Eye (tissue), 1 donor: ENCODE results near the gene PTPRG.

Source experiments
- DNase-seq: peaks from one replicate; pipeline ENCODE4 v3.0.0-alpha.2; 2015

The PTPRG gene

DNA sequence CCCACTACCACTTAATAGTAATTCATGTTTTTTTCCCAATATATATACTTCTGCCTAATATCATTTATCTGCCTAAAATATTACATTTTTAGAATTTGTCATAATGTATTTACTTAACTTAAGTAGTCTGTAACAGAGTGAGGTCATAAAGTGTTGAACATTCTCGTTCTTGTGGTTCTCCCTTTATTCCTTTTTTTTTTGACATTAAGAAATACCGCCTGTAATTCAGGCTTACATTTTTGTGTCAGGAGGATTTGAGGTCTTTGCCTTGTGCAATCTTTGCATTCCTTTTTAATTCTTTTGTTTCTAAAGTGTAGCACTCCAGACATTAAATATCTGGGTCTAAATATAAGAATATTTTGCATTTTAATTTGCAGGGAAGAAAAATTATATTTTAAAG is 315.4 kb downstream of the PTPRG start:
- no peak for DNase-seq

- no peak for DNase-seq
These were observed 316.2 kb downstream of the PTPRG start for GRCh38 chr3:61877359-61878138.

DNA sequence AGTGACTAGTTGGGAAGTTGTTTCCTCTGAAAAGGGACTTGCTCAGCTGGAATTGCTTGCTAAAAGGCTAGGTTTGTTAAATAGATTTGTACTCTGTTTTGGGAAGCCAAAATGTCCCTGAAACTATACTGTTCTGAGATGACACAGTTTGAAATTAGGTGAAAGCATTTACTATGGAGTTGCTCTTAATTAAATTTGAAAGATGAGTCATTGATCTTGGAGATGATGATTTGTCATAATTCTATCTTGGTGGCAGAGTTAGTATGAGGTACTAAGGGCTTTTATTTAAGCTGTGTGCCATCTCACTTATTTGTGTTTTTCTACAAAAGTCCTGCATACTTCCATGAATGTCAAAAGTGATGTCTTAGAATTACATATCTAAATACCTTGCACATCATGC is 320.9 kb downstream of the PTPRG start:
- DNase-seq = no peak

DNA sequence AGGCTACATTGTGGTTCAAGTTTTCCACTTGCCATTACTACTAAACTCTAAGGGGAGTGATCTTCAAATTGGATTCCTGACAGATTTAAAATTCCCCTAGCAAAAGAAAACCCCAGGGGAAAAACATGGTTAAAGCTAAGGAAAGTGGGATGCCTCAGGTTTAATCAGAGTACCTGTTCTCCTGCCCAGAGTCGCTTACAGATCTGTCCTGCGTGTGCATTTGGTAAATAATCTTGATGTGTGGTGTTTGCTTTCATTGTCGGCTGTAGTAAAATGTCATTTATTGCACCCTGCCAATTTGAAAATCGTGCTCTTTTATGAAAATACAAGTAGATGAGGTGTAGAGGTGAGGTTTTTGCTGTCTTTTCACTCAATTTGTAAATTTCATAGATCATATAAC is 323.4 kb downstream of the PTPRG start:
- no peak for DNase-seq

DNA sequence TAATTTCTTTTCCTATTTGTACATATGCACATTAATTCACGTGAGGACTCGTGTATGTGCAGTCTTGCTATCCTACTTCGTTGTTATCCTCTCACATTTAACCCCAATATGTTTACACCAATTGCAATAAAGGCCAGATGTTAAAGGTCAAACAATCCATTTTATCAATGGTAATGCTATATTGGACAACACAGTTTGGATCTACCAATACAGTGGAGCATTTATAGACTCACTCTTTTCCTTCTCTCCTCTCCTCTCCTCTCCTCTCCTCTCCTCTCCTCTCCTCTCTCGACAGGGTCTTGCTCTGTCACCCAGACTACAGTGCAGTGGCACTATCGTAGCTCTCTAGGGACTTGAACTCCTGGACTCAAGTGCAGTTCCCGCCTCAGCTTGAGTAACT is 324.0 kb downstream of the PTPRG start:
- no peak for DNase-seq

GRCh38 chr3:61887206-61887605 is 325.8 kb downstream of the PTPRG start:
- DNase-seq = no peak

DNA sequence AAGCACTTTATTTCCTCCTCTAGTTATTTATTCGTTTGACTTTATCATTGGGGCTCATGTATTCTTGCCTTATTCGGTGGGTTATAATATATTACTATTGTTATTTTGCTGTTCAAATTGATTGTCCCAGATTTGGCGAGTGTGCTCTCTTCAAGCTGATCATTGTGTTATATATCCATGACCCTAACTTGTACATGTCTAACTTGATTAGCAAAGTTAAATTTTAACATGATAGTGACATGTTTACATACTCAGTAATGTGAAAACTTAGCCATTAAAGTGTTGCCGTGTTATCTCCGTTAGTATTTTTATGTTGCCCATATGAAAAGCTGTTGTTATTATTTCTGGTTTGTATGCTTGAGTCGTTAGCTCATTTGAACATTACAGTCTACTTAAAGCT is 327.9 kb downstream of the PTPRG start:
- DNase-seq = no peak

GRCh38 chr3:61890167-61890566 is 328.8 kb downstream of the PTPRG start:
- DNase-seq = no peak

DNA sequence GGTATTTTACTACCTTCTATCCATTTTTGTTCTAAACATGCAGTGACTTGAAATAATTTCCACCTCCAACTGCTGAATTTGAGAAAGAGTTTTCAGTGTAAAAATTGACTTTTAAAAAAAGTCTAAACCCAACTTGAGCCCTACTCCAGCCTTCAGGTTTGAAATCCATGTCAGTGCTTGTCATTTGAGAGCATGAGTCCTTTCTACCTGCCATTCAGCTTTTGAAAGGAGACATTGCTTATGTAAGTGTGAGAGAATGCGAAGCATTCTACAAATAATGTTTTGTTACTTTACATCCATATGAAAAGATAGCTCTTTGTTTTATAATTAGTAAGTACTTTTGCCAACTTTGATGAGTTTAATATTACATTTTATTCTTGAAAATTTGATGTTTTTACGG is 329.2 kb downstream of the PTPRG start:
- DNase-seq = no peak

- DNase-seq = no peak
These were observed 331.5 kb downstream of the PTPRG start for GRCh38 chr3:61892891-61893290.

GRCh38 chr3:61893840-61894566 is 332.6 kb downstream of the PTPRG start:
- DNase-seq = no peak

DNA sequence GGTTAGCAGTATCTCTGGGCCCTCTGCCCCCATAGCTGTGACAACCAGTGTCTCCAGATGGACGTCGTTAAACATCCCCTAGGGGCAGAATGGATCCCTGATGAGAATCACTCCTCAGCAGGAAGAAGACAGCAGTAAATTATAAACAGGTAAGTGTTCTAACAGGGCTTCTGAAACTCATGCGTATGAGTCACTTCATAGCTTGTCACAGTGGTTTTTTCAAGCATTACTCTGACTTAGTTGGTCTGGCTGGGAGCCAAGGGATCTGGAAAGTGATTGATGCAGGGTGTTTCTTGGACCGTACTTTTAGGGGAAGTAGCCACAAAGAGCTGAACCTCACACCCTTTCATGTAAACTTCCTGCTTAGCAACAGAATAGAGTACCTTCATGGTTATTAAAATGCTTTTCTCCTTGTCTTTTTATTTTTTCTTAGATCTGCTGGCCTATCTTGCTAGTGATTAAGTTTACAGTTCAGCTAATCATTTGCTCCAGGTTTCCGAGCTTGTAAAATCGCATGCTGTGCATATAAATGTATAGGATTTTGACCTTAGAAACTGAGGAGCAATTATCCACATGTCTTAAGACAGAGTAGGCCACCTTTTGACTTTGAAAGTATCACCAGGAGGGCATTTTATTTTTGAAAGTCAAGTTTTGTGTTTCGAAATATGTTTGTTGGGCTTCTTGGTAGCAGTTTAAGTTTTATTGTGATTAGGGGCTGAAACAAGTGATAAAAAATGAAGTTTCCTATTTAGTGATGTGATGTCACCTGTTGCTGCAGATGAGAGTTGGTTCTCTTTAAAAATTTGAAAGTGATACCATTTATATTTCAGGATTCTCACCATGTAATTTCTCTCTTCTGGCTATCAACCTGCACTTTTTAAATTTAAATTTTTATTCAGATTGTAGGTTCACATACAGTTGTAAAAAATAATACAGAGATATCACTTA is 333.9 kb downstream of the PTPRG start:
- DNase-seq = peak; percentile 63

DNA sequence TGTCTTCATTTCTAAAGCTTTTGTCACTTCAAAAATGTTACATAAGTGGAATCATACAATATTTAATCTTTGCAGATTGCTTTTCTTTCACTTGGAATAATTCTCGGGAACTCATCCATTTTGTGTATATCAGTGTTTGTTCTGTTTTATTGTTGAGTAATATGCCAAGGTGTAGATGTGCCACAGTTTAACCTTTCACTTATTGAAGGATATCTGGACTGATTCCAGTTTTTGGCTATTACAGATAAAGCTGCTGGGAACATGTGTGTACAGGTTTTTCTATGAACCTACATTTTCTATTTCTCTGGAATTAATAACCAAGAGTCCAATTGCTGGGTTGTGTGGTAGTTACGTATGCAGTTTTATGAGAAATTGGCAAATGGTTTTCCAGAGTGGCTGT is 334.9 kb downstream of the PTPRG start:
- DNase-seq = no peak

DNA sequence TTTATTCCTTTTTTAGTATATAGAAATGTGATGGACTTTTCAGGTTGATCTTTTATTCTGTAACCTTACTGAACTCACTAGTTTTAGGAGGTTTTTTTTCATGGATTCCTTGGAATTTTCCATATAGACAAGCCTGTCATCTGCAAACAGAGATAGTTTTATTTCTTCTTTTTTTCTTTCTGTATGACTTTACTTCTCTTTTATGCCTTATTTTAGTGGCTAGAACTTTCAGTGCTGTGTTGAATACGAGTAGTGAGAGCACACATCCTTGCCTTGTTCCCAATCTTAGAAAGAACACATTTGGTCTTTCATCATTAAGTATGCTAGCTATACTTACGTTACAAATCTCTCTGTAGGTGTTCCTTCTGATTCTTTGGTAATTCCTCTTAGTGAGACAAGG is 336.5 kb downstream of the PTPRG start:
- no peak for DNase-seq

DNA sequence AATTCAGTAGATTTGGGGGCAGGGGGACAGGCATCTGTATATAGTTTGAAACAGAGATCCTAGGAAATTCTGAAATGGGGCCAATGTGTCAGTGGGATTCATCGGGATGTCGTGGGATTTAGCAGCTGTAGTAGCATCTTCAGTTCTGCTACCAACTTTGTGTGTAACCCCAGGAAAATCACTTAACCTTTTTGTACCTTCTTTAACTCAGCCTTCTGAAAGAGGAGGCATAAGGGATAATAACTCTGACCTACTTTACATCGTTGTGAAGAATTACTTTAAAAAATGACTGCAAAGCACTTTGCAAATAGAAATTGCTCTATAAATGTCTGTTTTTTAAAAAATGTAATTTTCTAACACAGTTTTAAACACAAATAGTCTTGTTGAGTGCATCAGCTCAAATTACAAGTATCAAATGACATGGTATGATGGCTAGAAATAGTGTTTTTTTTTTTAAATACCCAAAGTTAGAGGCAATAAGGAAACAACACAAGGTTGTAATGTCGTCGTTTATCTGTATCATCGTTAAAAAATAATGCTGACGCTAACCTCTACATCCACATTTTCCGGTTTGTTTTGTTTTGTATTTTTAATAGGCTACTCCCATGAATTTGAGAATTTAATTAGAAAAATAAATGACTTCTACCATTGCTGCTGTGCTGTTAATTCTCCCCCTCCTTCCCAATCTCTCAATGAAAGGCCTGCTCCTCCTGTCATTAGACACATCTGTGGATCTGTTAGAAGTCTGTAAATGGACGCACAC is 338.5 kb downstream of the PTPRG start:
- no peak for DNase-seq

GRCh38 chr3:61901496-61901895 is 340.1 kb downstream of the PTPRG start:
- no peak for DNase-seq

DNA sequence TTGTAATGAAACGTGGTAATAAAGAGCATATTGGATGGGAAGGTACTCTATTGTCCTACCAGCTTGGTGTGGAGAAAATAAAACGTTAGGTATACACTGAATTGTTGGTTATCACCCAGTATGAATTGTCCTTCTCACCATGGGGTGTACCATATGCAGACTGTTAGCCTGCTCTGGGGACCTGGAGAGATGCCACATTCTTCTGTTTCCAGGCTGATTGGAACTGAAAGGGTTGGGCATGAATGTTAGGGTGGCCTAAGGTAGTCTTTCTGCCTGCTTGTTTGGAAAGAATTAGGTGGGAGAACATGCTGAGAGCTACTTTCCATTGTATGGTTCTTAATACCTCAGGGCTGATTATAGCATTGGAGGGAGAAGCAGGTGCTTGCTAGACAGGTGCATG is 340.6 kb downstream of the PTPRG start:
- DNase-seq = no peak

DNA sequence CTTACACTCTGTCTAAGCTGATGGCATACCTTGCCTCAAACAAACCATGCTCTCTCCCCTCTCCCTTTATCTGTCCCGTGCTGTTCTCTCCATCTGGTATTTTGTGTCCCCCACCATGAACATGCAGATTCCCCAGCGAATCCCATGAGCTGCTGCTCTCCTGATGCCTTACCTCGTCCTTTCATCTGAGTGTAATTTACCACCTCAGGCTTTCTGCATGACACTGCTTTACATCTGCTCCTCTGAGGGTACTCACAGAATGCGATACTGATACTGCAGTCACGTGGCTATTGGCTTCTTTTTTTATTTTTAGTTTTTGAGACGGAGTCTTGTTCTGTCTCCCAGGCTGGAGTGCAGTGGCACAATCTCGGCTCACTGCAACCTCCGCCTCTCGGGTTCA is 341.7 kb downstream of the PTPRG start:
- no peak for DNase-seq

GRCh38 chr3:61903931-61904657 is 342.7 kb downstream of the PTPRG start:
- peak; percentile 74 for DNase-seq

DNA sequence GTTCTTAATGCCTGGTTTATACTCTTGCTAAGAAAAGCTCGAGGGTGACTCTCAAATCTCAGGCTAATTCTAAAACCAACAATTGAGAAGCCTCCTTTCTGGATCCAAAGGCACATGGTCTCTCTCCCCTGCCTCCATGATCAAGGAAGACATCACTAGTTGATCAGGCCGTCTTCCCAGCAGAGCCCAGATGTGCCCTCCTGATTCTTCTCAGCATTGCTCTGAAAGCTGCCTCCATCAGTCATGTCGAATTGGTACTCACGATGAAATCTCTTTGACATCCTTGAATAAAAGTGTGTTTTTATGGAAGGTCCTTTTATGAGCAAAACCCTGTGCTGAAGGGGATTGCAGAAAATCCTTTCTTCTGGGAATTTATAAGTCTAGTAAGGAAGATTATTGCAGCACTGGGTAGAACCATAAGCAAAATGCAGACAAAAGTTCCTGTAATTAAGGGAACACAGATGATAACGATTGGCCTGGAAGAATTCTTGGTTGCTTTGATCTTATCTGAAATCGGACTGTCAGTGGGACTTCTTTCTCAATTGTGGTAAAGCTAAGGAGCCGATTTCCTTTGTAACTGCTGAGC is 345.9 kb downstream of the PTPRG start:
- no peak for DNase-seq

DNA sequence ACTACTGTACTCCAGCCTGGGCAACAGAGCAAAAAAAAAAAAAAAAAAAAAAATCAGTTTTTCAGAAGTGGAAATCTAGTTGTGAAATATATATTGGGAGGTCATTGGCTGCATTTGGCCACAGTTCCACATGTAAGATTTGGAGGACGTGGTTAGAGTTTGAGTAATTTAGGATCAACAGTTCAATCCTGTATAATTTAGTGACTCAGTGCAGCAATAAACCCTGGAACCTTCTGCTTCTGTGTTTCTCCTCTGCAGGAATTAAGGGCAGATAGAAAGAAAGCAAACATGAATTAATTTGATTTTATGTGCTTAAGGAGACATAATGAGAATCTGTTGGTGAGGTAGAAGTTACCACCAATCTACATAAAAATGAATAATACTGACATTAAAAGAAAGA is 347.0 kb downstream of the PTPRG start:
- no peak for DNase-seq

- no peak for DNase-seq
These were observed 349.4 kb downstream of the PTPRG start for GRCh38 chr3:61910732-61911131.
